ENCODE data around the gene SF3B2. TPM values are rescaled to one million over a fixed set of nuclear protein-coding genes. Genes with fewer than 3 reads are reported as not detected.
"Not testable (repeated sequence)": the region's sequence is repeated elsewhere in the genome, so short reads cannot be mapped to it uniquely, and the experiment has no call there.

SF3B2 gene
- total and polyA plus RNA-seq, 8 donors: 64.4 to 118 (median 83.3) TPM

DNA sequence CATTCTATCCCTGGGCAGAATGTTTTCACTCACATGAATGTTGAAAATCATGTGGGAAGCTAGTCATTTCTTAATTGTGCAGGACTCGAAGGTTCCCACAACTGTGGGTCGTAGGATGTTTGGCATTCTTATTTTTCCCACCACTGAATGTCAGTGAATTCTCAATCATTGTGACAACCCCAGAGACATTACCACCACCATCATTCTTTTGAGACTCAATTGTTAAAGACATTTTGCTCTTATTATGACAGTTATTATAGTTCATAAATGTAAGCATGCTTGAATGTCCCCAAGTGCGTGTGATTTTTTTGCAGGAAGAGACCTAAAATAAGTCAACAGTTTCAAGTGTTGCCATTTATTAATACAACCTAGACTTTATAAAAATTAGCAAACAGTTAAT, 36.9 kb downstream of the SF3B2 start:
- Histone ChIP-seq H3K4me3 (no peak overlapping the region), H3K9me3 (no peaks in the 10 kb centered on the region), H3K27me3 (no peaks in the 10 kb centered on the region), H3K36me3 (no peaks in the 10 kb centered on the region), H3K27ac (no peak overlapping the region), H3K4me1 (peaks cover 12 to 16% (median 16%) of the 10 kb centered on the region in 3 donors)
- intact Hi-C loops (cut with DNase I): no loop called here
- 81 to 91% methylated on average over 3 of the region's 3 CpGs for WGBS, 2 donors
- FAIRE-seq (no peak), ATAC-seq (no peak), DNase-seq (no peak)
- TF ChIP-seq, protein P1, sequence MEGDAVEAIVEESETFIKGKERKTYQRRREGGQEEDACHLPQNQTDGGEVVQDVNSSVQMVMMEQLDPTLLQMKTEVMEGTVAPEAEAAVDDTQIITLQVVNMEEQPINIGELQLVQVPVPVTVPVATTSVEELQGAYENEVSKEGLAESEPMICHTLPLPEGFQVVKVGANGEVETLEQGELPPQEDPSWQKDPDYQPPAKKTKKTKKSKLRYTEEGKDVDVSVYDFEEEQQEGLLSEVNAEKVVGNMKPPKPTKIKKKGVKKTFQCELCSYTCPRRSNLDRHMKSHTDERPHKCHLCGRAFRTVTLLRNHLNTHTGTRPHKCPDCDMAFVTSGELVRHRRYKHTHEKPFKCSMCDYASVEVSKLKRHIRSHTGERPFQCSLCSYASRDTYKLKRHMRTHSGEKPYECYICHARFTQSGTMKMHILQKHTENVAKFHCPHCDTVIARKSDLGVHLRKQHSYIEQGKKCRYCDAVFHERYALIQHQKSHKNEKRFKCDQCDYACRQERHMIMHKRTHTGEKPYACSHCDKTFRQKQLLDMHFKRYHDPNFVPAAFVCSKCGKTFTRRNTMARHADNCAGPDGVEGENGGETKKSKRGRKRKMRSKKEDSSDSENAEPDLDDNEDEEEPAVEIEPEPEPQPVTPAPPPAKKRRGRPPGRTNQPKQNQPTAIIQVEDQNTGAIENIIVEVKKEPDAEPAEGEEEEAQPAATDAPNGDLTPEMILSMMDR (IDR thresholded peaks at IDR 0.05): no peak

DNA sequence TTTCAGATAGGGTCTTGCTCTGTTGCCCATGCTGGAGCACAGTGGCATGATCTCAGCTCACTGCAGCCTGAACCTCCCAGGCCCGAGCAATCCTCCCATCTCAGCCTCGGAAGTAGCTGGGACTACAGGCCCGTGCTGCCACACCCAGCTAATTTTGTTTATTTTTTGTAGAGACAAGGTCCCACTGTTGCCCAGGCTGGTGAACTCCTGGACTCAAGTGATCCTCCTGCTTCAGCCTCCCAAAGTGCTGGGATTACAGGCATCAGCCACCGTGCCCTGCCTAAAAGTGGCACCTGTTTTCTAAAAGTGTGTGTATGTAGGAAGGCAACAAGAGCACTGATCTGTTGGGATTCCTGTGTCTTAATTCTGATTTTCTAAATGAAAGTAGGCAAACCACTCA, 38.1 kb downstream of the SF3B2 start:
- no peak for ATAC-seq
- TF ChIP-seq, protein P1 (IDR thresholded peaks at IDR 0.05): no peak
- no peaks in the 10 kb centered on the region for H3K27me3 ChIP-seq
- no peaks in the 10 kb centered on the region for H3K9me3 ChIP-seq
- intact Hi-C loops (cut with DNase I): no loop called here
- DNase-seq: no peak
- FAIRE-seq: no peak
- peaks cover 5 to 9% (median 6%) of the 10 kb centered on the region in 3 donors for H3K4me1 ChIP-seq
- 93 to 96% methylated on average over 4 of the region's 4 CpGs for WGBS, 2 donors
- H3K36me3 ChIP-seq: no peaks in the 10 kb centered on the region
- no peak overlapping the region for H3K27ac ChIP-seq
- H3K4me3 ChIP-seq: no peak overlapping the region

DNA sequence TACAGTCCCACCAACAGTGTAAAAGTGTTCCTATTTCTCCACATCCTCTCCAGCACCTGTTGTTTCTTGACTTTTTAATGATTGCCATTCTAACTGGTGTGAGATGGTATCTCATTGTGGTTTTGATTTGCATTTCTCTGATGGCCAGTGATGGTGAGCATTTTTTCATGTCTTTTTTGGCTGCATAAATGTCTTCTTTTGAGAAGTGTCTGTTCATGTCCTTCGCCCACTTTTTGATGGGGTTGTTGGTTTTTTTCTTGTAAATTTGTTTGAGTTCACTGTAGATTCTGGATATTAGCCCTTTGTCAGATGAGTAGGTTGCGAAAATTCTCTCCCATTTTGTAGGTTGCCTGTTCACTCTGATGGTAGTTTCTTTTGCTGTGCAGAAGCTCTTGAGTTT, 40.0 kb downstream of the SF3B2 start:
- intact Hi-C loops (cut with DNase I); H3K27me3 ChIP-seq; H3K4me3 ChIP-seq; FAIRE-seq; H3K4me1 ChIP-seq; H3K27ac ChIP-seq; H3K9me3 ChIP-seq; DNase-seq; H3K36me3 ChIP-seq; ATAC-seq: not testable (repeated sequence)
- WGBS, 2 donors: 94 to 95% methylated on average over 2 of the region's 2 CpGs

DNA sequence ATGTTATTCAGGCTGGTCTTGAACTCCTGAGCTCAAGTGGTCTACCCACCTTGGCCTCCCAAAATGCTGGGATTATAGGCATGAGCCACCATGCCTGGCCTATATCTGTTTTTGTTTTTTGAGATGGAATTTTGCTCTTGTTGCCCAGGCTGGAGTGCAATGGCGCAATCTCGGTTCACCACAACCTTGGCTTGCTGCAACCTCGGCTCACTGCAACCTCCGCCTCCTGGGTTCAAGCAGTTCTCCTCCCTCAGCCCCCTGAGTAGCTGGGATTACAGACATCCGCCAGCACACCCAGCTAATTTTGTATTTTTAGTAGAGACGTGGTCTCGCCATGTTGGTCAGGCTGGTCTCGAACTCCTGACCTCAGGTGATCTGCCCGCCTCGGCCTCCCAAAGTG, 47.6 kb downstream of the SF3B2 start:
- intact Hi-C loops (cut with DNase I); H3K9me3 ChIP-seq; H3K36me3 ChIP-seq; DNase-seq; ATAC-seq; FAIRE-seq; H3K27me3 ChIP-seq; H3K4me3 ChIP-seq: not testable (repeated sequence)
- 92 to 96% methylated on average over 10 of the region's 10 CpGs for whole genome bisulfite sequencing, 2 donors
- Histone ChIP-seq H3K27ac (peak overlapping the region in 2 of 4 donors; percentile 24 to 44), H3K4me1 (peaks cover 4 to 14% (median 10%) of the 10 kb centered on the region in 3 donors)

DNA sequence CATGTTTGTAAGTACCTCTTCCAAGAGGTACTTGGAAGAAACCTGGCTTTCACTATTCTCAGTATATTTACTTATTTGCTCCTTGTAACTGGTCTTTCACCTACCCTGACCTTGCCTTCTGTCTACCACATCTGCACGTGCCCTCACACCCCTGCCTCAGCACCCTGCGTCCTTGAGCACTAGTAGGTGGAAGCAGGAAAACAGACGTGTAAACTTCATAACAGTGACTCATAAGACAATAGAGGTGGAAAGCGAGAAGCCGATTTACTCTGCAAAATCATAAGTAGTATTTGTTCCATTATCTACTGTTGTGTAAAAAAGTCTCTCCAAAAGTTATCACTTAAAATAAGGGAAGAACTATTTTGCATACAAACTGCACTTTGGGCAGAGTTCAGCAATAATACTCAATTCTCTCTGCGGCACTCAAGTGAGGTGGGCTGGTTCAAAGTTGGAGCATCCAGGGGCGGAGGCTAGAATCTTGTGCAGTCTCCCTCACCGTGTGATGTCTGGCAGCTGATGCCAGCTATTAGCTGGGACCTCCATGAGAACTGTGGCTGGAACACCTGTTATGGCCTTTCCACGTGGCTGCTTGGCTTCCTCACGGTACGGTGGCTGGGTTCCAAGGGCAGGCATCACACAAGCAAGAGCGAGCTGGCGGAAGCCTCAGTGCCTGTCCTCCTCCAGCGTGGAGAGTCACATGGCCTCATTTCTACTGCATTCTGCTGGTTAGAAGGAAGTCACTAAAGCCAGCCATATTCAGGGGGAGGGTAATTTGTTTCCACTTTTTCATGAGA, 48.3 kb downstream of the SF3B2 start:
- Histone ChIP-seq H3K27me3 (no peaks in the 10 kb centered on the region), H3K36me3 (no peaks in the 10 kb centered on the region), H3K27ac (peak overlapping the region; percentile 24 to 44 (median 33)), H3K4me3 (no peak overlapping the region), H3K4me1 (peaks cover 4 to 14% (median 10%) of the 10 kb centered on the region in 3 donors), H3K9me3 (no peaks in the 10 kb centered on the region)
- 11 to 14% methylated on average over 14 of the region's 14 CpGs for WGBS, 2 donors
- DNase-seq (peak; percentile 83 to 94 (median 87)), ATAC-seq (peak; percentile 90 to 97 (median 96)), FAIRE-seq (no peak)
- TF ChIP-seq, protein P1 (IDR thresholded peaks at IDR 0.05): no peak
- intact Hi-C loops (cut with DNase I): no loop called here

DNA sequence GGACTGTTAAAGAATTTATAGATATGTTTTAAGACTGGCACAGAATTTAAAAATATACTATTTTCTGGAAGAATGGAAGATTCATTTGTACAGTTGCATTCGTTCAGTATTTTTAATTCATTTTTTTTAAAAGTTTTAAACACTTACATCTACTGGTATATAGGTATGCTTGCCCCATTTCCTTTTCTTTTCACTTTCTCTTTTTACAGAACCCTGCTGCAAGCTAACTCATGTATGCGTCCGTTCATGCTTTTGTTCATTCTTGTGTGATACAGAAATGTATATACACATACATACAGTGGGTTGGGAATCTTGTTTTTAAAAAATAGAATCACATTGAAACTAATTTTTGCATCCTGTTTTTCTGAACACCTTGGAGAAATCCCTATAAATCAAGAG, 48.9 kb downstream of the SF3B2 start:
- no peak for ATAC-seq
- 73% methylated on average over 3 of the region's 3 CpGs for WGBS, 2 donors
- Histone ChIP-seq H3K27ac (peak overlapping the region in 3 of 4 donors; percentile 24 to 44 (median 28)), H3K4me1 (peaks cover 4 to 14% (median 10%) of the 10 kb centered on the region in 3 donors), H3K27me3 (no peaks in the 10 kb centered on the region), H3K4me3 (no peak overlapping the region), H3K36me3 (no peaks in the 10 kb centered on the region), H3K9me3 (no peaks in the 10 kb centered on the region)
- FAIRE-seq: no peak
- TF ChIP-seq, protein P1 (IDR thresholded peaks at IDR 0.05): no peak
- no peak for DNase-seq
- intact Hi-C loops (cut with DNase I): no loop called here
